Tibial artery (tissue), 4 donors: ENCODE results near the gene COPS9.

Source experiments
- DNase-seq, 2 donors: peaks; one replicate each; pipeline ENCODE4 v3.0.0-alpha.2; 2019
- H3K27ac ChIP-seq, 2 donors: fragments of 200-600 bp; sonication (generic) in 1 of 2; 1 replicate in 1 of 2; 2 replicates in 1 of 2; pipeline ENCODE4 v1.5.1; 2018 to 2019; ENCODE audit warnings: mild to moderate bottlenecking in 1 of 2
- H3K27me3 ChIP-seq, 2 donors: fragments of 200-600 bp; sonication (generic) in 1 of 2; one replicate each; pipeline versions ENCODE4 v1.5.1 to v1.6.0; 2016 to 2019
- H3K36me3 ChIP-seq, 3 donors: fragments of 200-600 bp; sonication (generic) in 2 of 3; one replicate each; pipeline ENCODE4 v1.5.1; 2016 to 2019; ENCODE audit warnings: mild to moderate bottlenecking in 2 of 3
- H3K4me1 ChIP-seq, 4 donors: fragments of 200-600 bp; sonication (generic) in 2 of 4; 1 replicate in 3 of 4; 2 replicates in 1 of 4; pipeline ENCODE4 v1.5.1; 2016 to 2019
- H3K4me3 ChIP-seq, 2 donors: fragments of 200-600 bp; sonication (generic) in 1 of 2; 1 replicate in 1 of 2; 2 replicates in 1 of 2; pipeline ENCODE4 v1.5.1; 2018 to 2019; ENCODE audit warnings: mild to moderate bottlenecking in 2 of 2
- H3K9me3 ChIP-seq, 3 donors: fragments of 200-600 bp; sonication (generic) in 1 of 3; one replicate each; pipeline ENCODE4 v1.5.1; 2016 to 2019
- intact Hi-C: fragments of 100-400 bp; cut with DNase I; formaldehyde crosslinking; loops from one replicate; pipeline ENCODE4 v1.15.0; 2023; ENCODE audit warnings: low total_unique reads
- TF ChIP-seq, protein P1 (sequence below), 2 experiments: fragments of 200-600 bp in 1 of 2; fragments of 450-650 bp in 1 of 2; IDR thresholded peaks; one replicate each; pipeline ENCODE4 v1.5.1; 2017 to 2019; ENCODE audit warnings: antibody characterized with exemption in 2 of 2, mild to moderate bottlenecking in 1 of 2, moderate library complexity in 1 of 2

Gene COPS9

DNA sequence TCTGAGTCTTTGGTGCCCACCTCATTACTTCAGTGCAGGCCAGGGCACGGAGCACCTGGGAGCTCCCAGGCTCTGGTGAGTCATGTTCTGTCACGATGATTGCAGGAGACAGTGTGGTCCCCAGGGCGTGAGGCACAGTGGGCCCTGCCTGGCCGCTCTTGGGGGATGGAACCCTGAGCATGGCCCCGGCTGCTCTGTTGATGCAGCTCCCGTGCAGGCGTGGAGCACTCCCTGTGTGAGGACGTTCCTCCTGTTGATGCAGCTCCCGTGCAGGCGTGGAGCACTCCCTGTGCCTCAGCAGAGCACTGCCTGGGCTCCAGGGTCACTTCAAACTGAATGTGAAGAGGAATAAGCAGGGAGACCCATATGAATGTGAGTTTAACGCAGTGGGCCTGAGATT lies 30.1 kb downstream of the COPS9 start:
- no peak overlapping the region for H3K4me3 ChIP-seq
- TF ChIP-seq, protein P1, sequence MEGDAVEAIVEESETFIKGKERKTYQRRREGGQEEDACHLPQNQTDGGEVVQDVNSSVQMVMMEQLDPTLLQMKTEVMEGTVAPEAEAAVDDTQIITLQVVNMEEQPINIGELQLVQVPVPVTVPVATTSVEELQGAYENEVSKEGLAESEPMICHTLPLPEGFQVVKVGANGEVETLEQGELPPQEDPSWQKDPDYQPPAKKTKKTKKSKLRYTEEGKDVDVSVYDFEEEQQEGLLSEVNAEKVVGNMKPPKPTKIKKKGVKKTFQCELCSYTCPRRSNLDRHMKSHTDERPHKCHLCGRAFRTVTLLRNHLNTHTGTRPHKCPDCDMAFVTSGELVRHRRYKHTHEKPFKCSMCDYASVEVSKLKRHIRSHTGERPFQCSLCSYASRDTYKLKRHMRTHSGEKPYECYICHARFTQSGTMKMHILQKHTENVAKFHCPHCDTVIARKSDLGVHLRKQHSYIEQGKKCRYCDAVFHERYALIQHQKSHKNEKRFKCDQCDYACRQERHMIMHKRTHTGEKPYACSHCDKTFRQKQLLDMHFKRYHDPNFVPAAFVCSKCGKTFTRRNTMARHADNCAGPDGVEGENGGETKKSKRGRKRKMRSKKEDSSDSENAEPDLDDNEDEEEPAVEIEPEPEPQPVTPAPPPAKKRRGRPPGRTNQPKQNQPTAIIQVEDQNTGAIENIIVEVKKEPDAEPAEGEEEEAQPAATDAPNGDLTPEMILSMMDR (IDR thresholded peaks at IDR 0.05) = no peak
- intact Hi-C loops = no loop called here
- H3K36me3 ChIP-seq = no peaks in the 10 kb centered on the region
- no peaks in the 10 kb centered on the region for H3K4me1 ChIP-seq
- no peak for DNase-seq
- no peaks in the 10 kb centered on the region for H3K9me3 ChIP-seq
- no peak overlapping the region for H3K27ac ChIP-seq
- H3K27me3 ChIP-seq = peaks cover 0 to 17% of the 10 kb centered on the region in 2 donors

DNA sequence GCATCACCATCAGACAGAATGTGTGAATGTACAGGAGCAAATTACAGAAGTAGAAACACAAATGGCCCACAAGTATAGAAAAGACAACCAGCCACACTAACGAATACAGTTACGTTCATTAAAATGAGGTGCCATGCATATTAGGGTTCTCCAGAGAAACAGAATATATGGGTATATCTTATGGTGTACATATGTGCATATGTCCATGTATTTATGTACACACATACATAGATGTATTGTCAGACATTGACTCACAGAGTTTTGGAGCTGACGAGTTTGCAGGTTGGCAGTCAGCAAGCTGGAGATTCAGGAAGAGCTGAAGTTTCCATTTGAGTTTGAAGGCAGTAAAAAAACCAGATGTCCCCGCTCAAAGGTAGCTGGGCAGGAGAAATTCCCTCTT lies 33.0 kb downstream of the COPS9 start:
- H3K4me1 ChIP-seq = no peaks in the 10 kb centered on the region

DNA sequence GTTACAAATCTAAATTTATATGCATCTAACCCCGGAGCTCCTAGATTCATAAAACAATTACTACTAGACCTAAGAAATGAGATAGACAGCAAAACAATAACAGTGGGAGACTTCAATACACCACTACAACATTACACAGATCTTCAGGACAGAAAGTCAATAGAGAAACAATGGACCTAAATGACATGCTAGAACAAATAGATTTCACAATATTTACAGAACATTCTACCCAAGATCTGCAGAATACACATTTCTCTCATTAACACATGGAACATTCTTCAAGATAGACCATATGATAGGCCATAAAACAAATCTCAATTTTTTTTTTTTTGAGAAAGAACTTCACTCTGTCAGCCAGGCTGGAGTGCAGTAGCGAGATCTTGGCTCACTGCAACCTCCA lies 37.8 kb downstream of the COPS9 start:
- Histone ChIP-seq H3K9me3 (peaks cover 0 to 8% (median 0%) of the 10 kb centered on the region in 3 donors), H3K4me3 (no peak overlapping the region), H3K27me3 (peaks cover 0 to 35% of the 10 kb centered on the region in 2 donors), H3K4me1 (no peaks in the 10 kb centered on the region), H3K27ac (no peak overlapping the region), H3K36me3 (peaks cover 0 to 4% (median 0%) of the 10 kb centered on the region in 3 donors)
- DNase-seq = no peak
- TF ChIP-seq, protein P1 (IDR thresholded peaks at IDR 0.05) = no peak
- intact Hi-C loops = no loop called here

More for the DNA sequence above, 33.0 kb downstream of the COPS9 start:
- H3K27me3 ChIP-seq = peaks cover 0 to 21% of the 10 kb centered on the region in 2 donors
- H3K9me3 ChIP-seq = no peaks in the 10 kb centered on the region
- intact Hi-C loops = no loop called here
- TF ChIP-seq, protein P1 (IDR thresholded peaks at IDR 0.05) = no peak
- no peak for DNase-seq
- no peak overlapping the region for H3K4me3 ChIP-seq
- no peak overlapping the region for H3K27ac ChIP-seq
- no peaks in the 10 kb centered on the region for H3K36me3 ChIP-seq

DNA sequence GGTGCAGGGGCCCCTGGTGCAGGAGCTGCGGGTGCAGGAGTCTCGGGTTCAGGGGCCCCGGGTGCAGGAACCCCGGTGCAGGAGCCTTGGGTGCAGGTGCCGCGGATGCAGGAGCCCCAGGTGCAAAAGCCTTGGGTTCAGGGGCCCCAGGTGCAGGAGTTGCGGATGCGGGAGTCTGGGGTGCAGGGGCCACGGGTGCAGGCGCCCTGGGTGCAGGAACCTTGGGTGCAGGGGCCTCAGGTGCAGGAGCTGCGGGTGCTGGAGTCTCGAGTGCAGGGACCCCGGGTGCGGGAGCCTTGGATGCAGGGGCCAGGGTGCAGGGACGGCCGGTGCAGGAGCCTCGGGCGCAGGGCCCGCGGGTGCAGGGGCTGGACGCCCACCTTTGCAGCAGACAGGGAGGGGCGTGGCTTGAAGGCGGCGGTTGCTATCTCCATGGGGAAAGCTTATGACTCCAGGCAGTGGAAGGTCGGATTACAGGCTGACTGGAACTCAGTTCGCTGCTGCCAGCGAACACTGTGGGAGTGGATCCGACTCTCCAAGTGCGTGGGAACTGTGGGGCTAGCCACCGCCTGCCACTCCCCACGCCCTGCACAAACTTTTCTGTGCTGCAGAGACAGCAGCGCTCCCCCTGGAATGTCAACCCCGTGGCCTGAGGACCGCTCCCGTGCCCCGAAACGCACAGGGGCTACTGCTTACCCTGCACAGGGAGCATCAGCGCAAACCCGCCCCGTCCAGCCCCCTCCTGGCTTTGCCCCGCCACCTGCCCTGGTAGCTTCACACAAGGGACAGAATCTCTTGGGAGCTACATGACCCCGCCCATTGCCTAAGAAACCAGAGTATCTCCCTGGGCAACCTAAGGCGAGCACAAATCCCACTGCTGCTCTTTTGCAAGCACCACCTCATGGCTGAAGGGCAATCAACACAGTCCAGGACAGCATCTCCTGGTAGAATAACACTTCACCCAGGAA lies 40.3 kb downstream of the COPS9 start:
- Histone ChIP-seq H3K27me3 (peaks cover 0 to 36% of the 10 kb centered on the region in 2 donors), H3K4me1 (no peaks in the 10 kb centered on the region), H3K27ac (no peak overlapping the region), H3K9me3 (peaks cover 0 to 8% (median 0%) of the 10 kb centered on the region in 3 donors), H3K36me3 (peaks cover 0 to 4% (median 0%) of the 10 kb centered on the region in 3 donors), H3K4me3 (no peak overlapping the region)
- TF ChIP-seq, protein P1 (IDR thresholded peaks at IDR 0.05) = no peak
- no peak for DNase-seq
- intact Hi-C loops = no loop called here

DNA sequence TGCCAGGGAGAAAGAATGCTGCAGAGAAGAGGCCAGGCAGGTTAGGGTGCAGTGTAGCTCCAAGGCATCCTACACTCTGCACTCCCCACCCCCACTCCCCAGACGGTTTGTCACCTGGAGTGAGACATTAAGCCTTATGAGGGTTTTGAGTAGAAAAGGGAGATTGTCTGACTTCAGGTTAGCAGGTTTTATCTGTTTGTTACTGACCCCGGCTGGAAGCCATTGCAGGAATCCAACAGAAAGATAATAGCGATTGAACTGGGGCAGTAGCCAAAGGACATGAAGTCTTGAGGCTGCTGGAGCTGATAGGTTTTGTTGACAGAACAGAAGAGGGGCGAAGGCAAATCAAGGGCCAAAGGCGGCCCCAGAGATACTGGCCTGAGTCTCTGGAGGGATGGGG lies 46.8 kb downstream of the COPS9 start:
- TF ChIP-seq, protein P1 (IDR thresholded peaks at IDR 0.05) = no peak
- H3K9me3 ChIP-seq = peaks cover 0 to 18% (median 5%) of the 10 kb centered on the region in 3 donors
- no peaks in the 10 kb centered on the region for H3K36me3 ChIP-seq
- intact Hi-C loops = loop anchor here (10.0 kb wide), 1 partner anchor 65 kb away; no protein-coding TSS in a partner anchor
- H3K27ac ChIP-seq = no peak overlapping the region
- no peak overlapping the region for H3K4me3 ChIP-seq
- no peak for DNase-seq
- peaks cover 0 to 11% of the 10 kb centered on the region in 2 donors for H3K27me3 ChIP-seq
- no peaks in the 10 kb centered on the region for H3K4me1 ChIP-seq
